H9 (cell line): ENCODE measurements around the gene MPG. TPM values are rescaled to one million over a fixed set of nuclear protein-coding genes. Genes with fewer than 3 reads are reported as not detected.

Experiments used
- DNase-seq: peaks from one replicate; pipeline ENCODE4 v3.0.0-alpha.2; 2017
- H2AFZ ChIP-seq: one replicate; pipeline ENCODE4 v1.6.1; 2013; ENCODE audit warnings: mild to moderate bottlenecking, low read length, control low read depth, moderate library complexity
- H2AK5ac ChIP-seq: 2 replicates; pipeline ENCODE4 v1.6.1; 2013; ENCODE audit warnings: low read length, control low read depth, mixed read lengths; ENCODE audit not compliant: insufficient read length
- H2BK120ac ChIP-seq: one replicate; pipeline ENCODE4 v1.6.1; 2013; ENCODE audit warnings: low read depth, mild to moderate bottlenecking, low read length, control low read depth, inconsistent platforms; ENCODE audit not compliant: poor library complexity, severe bottlenecking
- H2BK12ac ChIP-seq: 2 replicates; pipeline ENCODE4 v1.6.1; 2013; ENCODE audit warnings: low read length, control low read depth, mixed read lengths, low read depth; ENCODE audit not compliant: insufficient read length
- H2BK15ac ChIP-seq: 2 replicates; pipeline ENCODE4 v1.6.1; 2013; ENCODE audit warnings: low read depth, low read length, control low read depth
- H2BK20ac ChIP-seq: one replicate; pipeline ENCODE4 v1.6.1; 2013; ENCODE audit warnings: low read depth, mild to moderate bottlenecking, low read length, control low read depth, inconsistent platforms; ENCODE audit not compliant: poor library complexity, severe bottlenecking
- H2BK5ac ChIP-seq: 2 replicates; pipeline ENCODE4 v1.6.1; 2013; ENCODE audit warnings: low read length, control low read depth, mixed read lengths; ENCODE audit not compliant: insufficient read length
- H3K14ac ChIP-seq: 2 replicates; pipeline ENCODE4 v1.6.1; 2013; ENCODE audit warnings: low read length, control low read depth; ENCODE audit not compliant: insufficient read depth
- H3K18ac ChIP-seq: 2 replicates; pipeline ENCODE4 v1.6.1; 2013; ENCODE audit warnings: low read depth, mild to moderate bottlenecking, mixed read lengths, low read length, control low read depth; ENCODE audit not compliant: insufficient read length
- H3K23ac ChIP-seq: 2 replicates; pipeline ENCODE4 v1.6.1; 2013; ENCODE audit warnings: low read length, control low read depth, mixed read lengths, low read depth; ENCODE audit not compliant: insufficient read length
- H3K23me2 ChIP-seq: 2 replicates; pipeline ENCODE4 v1.6.1; 2013; ENCODE audit warnings: low read depth, mild to moderate bottlenecking, mixed read lengths, low read length, control low read depth; ENCODE audit not compliant: insufficient read length, poor library complexity, severe bottlenecking
- H3K27ac ChIP-seq: 2 replicates; pipeline ENCODE4 v1.5.1; 2013; ENCODE audit warnings: low read length, control low read depth, mixed read lengths, low read depth; ENCODE audit not compliant: insufficient read length
- H3K27me3 ChIP-seq: 2 replicates; pipeline ENCODE4 v1.6.1; 2013; ENCODE audit warnings: low read length, control low read depth, inconsistent platforms; ENCODE audit not compliant: insufficient read depth
- H3K4ac ChIP-seq: 2 replicates; pipeline ENCODE4 v1.6.1; 2013; ENCODE audit warnings: low read depth, mild to moderate bottlenecking, control low read depth, inconsistent platforms, low read length, moderate library complexity
- H3K4me1 ChIP-seq: 2 replicates; pipeline ENCODE4 v1.6.1; 2013; ENCODE audit warnings: low read length, control low read depth, inconsistent platforms; ENCODE audit not compliant: insufficient read depth
- H3K4me2 ChIP-seq: 2 replicates; pipeline ENCODE4 v1.6.1; 2013; ENCODE audit warnings: low read length, control low read depth, mixed read lengths; ENCODE audit not compliant: insufficient read length, insufficient read depth
- H3K56ac ChIP-seq: 2 replicates; pipeline ENCODE4 v1.6.1; 2013; ENCODE audit warnings: low read depth, mild to moderate bottlenecking, mixed read lengths, low read length, control low read depth; ENCODE audit not compliant: insufficient read length
- H3K79me1 ChIP-seq: 2 replicates; pipeline ENCODE4 v1.6.1; 2013; ENCODE audit warnings: low read depth, mild to moderate bottlenecking, moderate library complexity, low read length, control low read depth, inconsistent platforms; ENCODE audit not compliant: insufficient read depth, poor library complexity, severe bottlenecking
- H3K79me2 ChIP-seq: 2 replicates; pipeline ENCODE4 v1.6.1; 2013; ENCODE audit warnings: low read length, control low read depth, inconsistent platforms; ENCODE audit not compliant: insufficient read depth
- H3K9ac ChIP-seq: 2 replicates; pipeline ENCODE4 v1.6.1; 2013; ENCODE audit warnings: low read length, control low read depth, mixed read lengths; ENCODE audit not compliant: insufficient read length; ENCODE audit errors: extremely low read depth
- H3K9me3 ChIP-seq: one replicate; pipeline ENCODE4 v1.6.1; 2013; ENCODE audit warnings: low read depth, low read length, inconsistent platforms; ENCODE audit not compliant: control insufficient read depth
- H3T11ph ChIP-seq: one replicate; pipeline ENCODE4 v1.6.1; 2013; ENCODE audit warnings: mild to moderate bottlenecking, low read length, control low read depth, inconsistent platforms
- H4K20me1 ChIP-seq: one replicate; pipeline ENCODE4 v1.6.1; 2013; ENCODE audit not compliant: control insufficient read depth, insufficient read length, insufficient read depth
- H4K5ac ChIP-seq: 2 replicates; pipeline ENCODE4 v1.6.1; 2013; ENCODE audit warnings: low read depth, mild to moderate bottlenecking, mixed read lengths, low read length, control low read depth; ENCODE audit not compliant: insufficient read length
- H4K8ac ChIP-seq: replicated peaks from 2 replicates; pipeline ENCODE4 v1.6.1; 2013; ENCODE audit warnings: low read length, control low read depth, mixed read lengths, low read depth; ENCODE audit not compliant: insufficient read length
- H4K91ac ChIP-seq: 2 replicates; pipeline ENCODE4 v1.6.1; 2013; ENCODE audit warnings: low read depth, mild to moderate bottlenecking, moderate library complexity, mixed read lengths, low read length, control low read depth; ENCODE audit not compliant: insufficient read length
- H3K27ac Mint-ChIP-seq, 3 experiments: 2 replicates in 2 of 3; 3 replicates in 1 of 3; pipeline ENCODE4 v1.8.0; 2020 to 2021; ENCODE audit warnings: mixed read lengths in 3 of 3, mild to moderate bottlenecking in 1 of 3, moderate library complexity in 1 of 3
- H3K27me3 Mint-ChIP-seq: 2 replicates; pipeline ENCODE4 v1.8.0; 2021; ENCODE audit warnings: low read depth, mild to moderate bottlenecking, moderate library complexity, mixed read lengths
- H3K36me3 Mint-ChIP-seq, 3 experiments: 2 replicates in 2 of 3; 3 replicates in 1 of 3; pipeline ENCODE4 v1.8.0; 2020 to 2021; ENCODE audit warnings: low read depth in 3 of 3, mixed read lengths in 3 of 3; ENCODE audit not compliant: insufficient read depth in 1 of 3
- H3K4me1 Mint-ChIP-seq, 2 experiments: 2 replicates each; pipeline ENCODE4 v1.8.0; 2020; ENCODE audit warnings: mixed read lengths in 2 of 2
- H3K4me3 Mint-ChIP-seq, 2 experiments: 2 replicates in 1 of 2; 3 replicates in 1 of 2; pipeline ENCODE4 v1.8.0; 2020 to 2021; ENCODE audit warnings: mild to moderate bottlenecking in 2 of 2, mixed read lengths in 2 of 2, moderate library complexity in 1 of 2
- H3K9me3 Mint-ChIP-seq, 2 experiments: 2 replicates in 1 of 2; 3 replicates in 1 of 2; pipeline ENCODE4 v1.8.0; 2020; ENCODE audit warnings: mild to moderate bottlenecking in 2 of 2, mixed read lengths in 2 of 2, moderate library complexity in 1 of 2
- WGBS: extraction: QIAGEN DNeasy Blood & Tissue Kit; methylation state at CpG from one replicate; pipeline ENCODE4 v1.1.7; 2013; ENCODE audit warnings: missing lambda C conversion rate, low lambda C conversion rate, mixed read lengths; ENCODE audit not compliant: insufficient read length; ENCODE audit errors: extremely low coverage; 5-methylcytosine and 5-hydroxymethylcytosine counted together
- total RNA-seq: library from RNA; stranded (reverse); gene quantifications from 2 replicates; pipeline ENCODE4 v1.2.1, GENCODE V29; 2021
- TF ChIP-seq, protein P1 (sequence below): fragments of 200-600 bp; sonication (generic); conservative IDR thresholded peaks from 3 replicates; pipeline ENCODE4 v1.8.0; 2021; ENCODE audit warnings: antibody characterized with exemption, mild to moderate bottlenecking

MPG gene
- total RNA-seq, 1 experiment from 2014 or later, result 39.1 TPM

DNA sequence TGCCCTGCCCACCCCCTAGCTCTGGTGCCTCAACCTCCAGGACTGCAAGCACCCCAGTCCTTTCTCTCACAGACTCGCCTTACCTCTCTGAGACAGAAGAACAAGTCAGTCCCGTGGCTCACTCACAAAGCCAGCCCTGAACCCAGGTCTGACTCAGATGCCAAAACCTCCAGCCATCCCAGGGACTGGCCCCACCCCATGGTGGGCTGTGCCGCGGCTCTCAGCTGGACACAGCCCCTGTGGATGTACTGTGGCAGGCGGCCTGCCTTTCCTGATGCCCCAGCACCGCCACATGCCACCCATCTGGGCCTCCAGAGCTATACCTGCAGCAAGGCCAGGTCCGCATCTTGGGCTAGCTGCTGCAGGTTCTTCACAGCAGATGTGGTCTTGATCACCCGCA is 19.8 kb downstream of the MPG start:
- H3K9ac ChIP-seq, result no peak overlapping the region
- DNase-seq, result no peak
- peak overlapping the region in 2 of 3 experiments; percentile 22 to 28; a peak in 1 of 7 replicates for H3K27ac Mint-ChIP-seq

More for the DNA sequence above, 19.8 kb downstream of the MPG start:
- Histone ChIP-seq H3K79me1 (no peaks in the 10 kb centered on the region), H2AFZ (no peak overlapping the region), H2BK12ac (no peak overlapping the region), H3K56ac (no peak overlapping the region), H3K18ac (no peak overlapping the region), H2BK5ac (no peak overlapping the region), H2BK15ac (no peak overlapping the region), H3K4ac (no peak overlapping the region), H3K79me2 (no peaks in the 10 kb centered on the region), H4K91ac (no peak overlapping the region), H4K5ac (no peak overlapping the region), H4K8ac (no peak overlapping the region), H2BK120ac (no peak overlapping the region), H3K27me3 (no peaks in the 10 kb centered on the region), H3K4me2 (no peak overlapping the region), H3K9me3 (no peaks in the 10 kb centered on the region), H4K20me1 (no peaks in the 10 kb centered on the region), H2BK20ac (no peak overlapping the region), H3T11ph (no peak overlapping the region), H3K27ac (no peak overlapping the region), H3K23ac (no peak overlapping the region), H3K4me1 (no peaks in the 10 kb centered on the region), H3K14ac (no peak overlapping the region), H2AK5ac (no peak overlapping the region), H3K23me2 (no peaks in the 10 kb centered on the region)
- Mint-ChIP-seq H3K36me3 (peaks cover 0 to 20% (median 2%) of the 10 kb centered on the region in 3 experiments; a peak in 2 of 7 replicates), H3K4me3 (no peak overlapping the region), H3K9me3 (no peaks in the 10 kb centered on the region; a peak in 1 of 5 replicates), H3K4me1 (no peaks in the 10 kb centered on the region), H3K27me3 (no peaks in the 10 kb centered on the region)
- TF ChIP-seq, protein P1, sequence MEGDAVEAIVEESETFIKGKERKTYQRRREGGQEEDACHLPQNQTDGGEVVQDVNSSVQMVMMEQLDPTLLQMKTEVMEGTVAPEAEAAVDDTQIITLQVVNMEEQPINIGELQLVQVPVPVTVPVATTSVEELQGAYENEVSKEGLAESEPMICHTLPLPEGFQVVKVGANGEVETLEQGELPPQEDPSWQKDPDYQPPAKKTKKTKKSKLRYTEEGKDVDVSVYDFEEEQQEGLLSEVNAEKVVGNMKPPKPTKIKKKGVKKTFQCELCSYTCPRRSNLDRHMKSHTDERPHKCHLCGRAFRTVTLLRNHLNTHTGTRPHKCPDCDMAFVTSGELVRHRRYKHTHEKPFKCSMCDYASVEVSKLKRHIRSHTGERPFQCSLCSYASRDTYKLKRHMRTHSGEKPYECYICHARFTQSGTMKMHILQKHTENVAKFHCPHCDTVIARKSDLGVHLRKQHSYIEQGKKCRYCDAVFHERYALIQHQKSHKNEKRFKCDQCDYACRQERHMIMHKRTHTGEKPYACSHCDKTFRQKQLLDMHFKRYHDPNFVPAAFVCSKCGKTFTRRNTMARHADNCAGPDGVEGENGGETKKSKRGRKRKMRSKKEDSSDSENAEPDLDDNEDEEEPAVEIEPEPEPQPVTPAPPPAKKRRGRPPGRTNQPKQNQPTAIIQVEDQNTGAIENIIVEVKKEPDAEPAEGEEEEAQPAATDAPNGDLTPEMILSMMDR, result no peak
- no CpG with 5 or more reads among the region's 8 CpGs for WGBS
